Bronchial epithelial cell (primary cell): ENCODE measurements around the gene SOX6. TPM values are rescaled to one million over a fixed set of nuclear protein-coding genes. Genes with fewer than 3 reads are reported as not detected.

Experiments used
- DNase-seq: peaks from one replicate; pipeline ENCODE4 v3.0.0-alpha.2; 2010; ENCODE audit warnings: low read depth
- FAIRE-seq: peaks from 2 replicates; lab custom pipeline; 2011; peaks lifted over from hg19 to GRCh38; lab: Jason Lieb, UNC
- H3K27me3 ChIP-seq: 2 replicates; pipeline ENCODE4 v1.5.1; 2011; ENCODE audit warnings: low read length; ENCODE audit not compliant: control insufficient read depth, insufficient read depth
- H3K36me3 ChIP-seq: 2 replicates; pipeline ENCODE4 v1.5.1; 2011; ENCODE audit warnings: low read length; ENCODE audit not compliant: control insufficient read depth, insufficient read depth
- H3K4me3 ChIP-seq: 2 replicates; pipeline ENCODE4 v1.5.1; 2011; ENCODE audit warnings: mild to moderate bottlenecking, low read depth, low read length, control low read depth
- CTCF ChIP-seq: IDR thresholded peaks from 2 replicates; pipeline ENCODE4 v1.5.1; 2011; ENCODE audit warnings: mild to moderate bottlenecking, moderate library complexity, low read length, control low read depth, inconsistent platforms; ENCODE audit not compliant: insufficient read depth, severe bottlenecking
- total RNA-seq: library from RNA; depleted of rRNA; stranded (reverse); fragments of >200 nt; gene quantifications from 2 replicates; pipeline ENCODE4 v1.2.1, GENCODE V29; 2014

The SOX6 gene
- total RNA-seq, 1 donor from 2014 or later, result 0.53 TPM

- H3K27me3 ChIP-seq, result no peaks in the 10 kb centered on the region
- FAIRE-seq, result no peak
- no peak for DNase-seq
- no peaks in the 10 kb centered on the region for H3K36me3 ChIP-seq
- TF ChIP-seq CTCF, result no peak
- H3K4me3 ChIP-seq, result no peak overlapping the region
Measured at GRCh38 chr11:16364254-16364653, 7.9 kb upstream of the SOX6 start.

GRCh38 chr11:16363706-16364105 lies 7.4 kb upstream of the SOX6 start:
- no peak for TF ChIP-seq CTCF
- no peak for FAIRE-seq

GRCh38 chr11:16361108-16361865 lies 4.9 kb upstream of the SOX6 start:
- TF ChIP-seq CTCF, result no peak
- Histone ChIP-seq H3K4me3 (no peak overlapping the region), H3K27me3 (no peaks in the 10 kb centered on the region), H3K36me3 (no peaks in the 10 kb centered on the region)
- FAIRE-seq (no peak), DNase-seq (no peak)

More at GRCh38 chr11:16363706-16364105, 7.4 kb upstream of the SOX6 start:
- no peak for DNase-seq
- Histone ChIP-seq H3K36me3 (no peaks in the 10 kb centered on the region), H3K4me3 (no peak overlapping the region), H3K27me3 (no peaks in the 10 kb centered on the region)

- DNase-seq, result peak; percentile 3
- TF ChIP-seq CTCF, result no peak
- FAIRE-seq, result no peak
- H3K36me3 ChIP-seq, result no peaks in the 10 kb centered on the region
- no peak overlapping the region for H3K4me3 ChIP-seq
- no peaks in the 10 kb centered on the region for H3K27me3 ChIP-seq
Measured at GRCh38 chr11:16359369-16359768, 3.0 kb upstream of the SOX6 start.

GRCh38 chr11:16358726-16359125 lies 2.4 kb upstream of the SOX6 start:
- no peak for FAIRE-seq

More at GRCh38 chr11:16358726-16359125, 2.4 kb upstream of the SOX6 start:
- H3K36me3 ChIP-seq, result no peaks in the 10 kb centered on the region
- H3K4me3 ChIP-seq, result no peak overlapping the region
- DNase-seq, result no peak
- H3K27me3 ChIP-seq, result no peaks in the 10 kb centered on the region
- TF ChIP-seq CTCF, result no peak
